Ectodermal cell (in vitro differentiated cells): Measurements from ENCODE around the gene COL9A2. TPM values are rescaled to one million over a fixed set of nuclear protein-coding genes. Genes with fewer than 3 reads are reported as not detected.

Experiments
- H3K27ac ChIP-seq: 2 replicates; pipeline ENCODE4 v1.7.0; 2013; ENCODE audit warnings: mild to moderate bottlenecking, low read depth, low read length; ENCODE audit not compliant: insufficient read depth, poor library complexity, severe bottlenecking
- H3K27me3 ChIP-seq: 2 replicates; pipeline ENCODE4 v1.7.0; 2013; ENCODE audit warnings: mild to moderate bottlenecking, low read length; ENCODE audit not compliant: insufficient read depth, control insufficient read depth, poor library complexity, severe bottlenecking
- H3K36me3 ChIP-seq: one replicate; pipeline ENCODE4 v1.7.0; 2013; ENCODE audit warnings: low read length; ENCODE audit not compliant: control insufficient read depth, insufficient read depth
- H3K4me1 ChIP-seq: one replicate; pipeline ENCODE4 v1.7.0; 2013; ENCODE audit warnings: low read length; ENCODE audit not compliant: control insufficient read depth, insufficient read depth
- H3K4me3 ChIP-seq: 2 replicates; pipeline ENCODE4 v1.7.0; 2013; ENCODE audit warnings: low read depth, low read length, control low read depth; ENCODE audit not compliant: insufficient read depth
- H3K9me3 ChIP-seq: 2 replicates; pipeline ENCODE4 v1.7.0; 2013; ENCODE audit warnings: mild to moderate bottlenecking, low read length, moderate library complexity; ENCODE audit not compliant: control insufficient read depth
- WGBS, 2 experiments: methylation state at CpG; one replicate each; pipeline ENCODE4 v1.1.7; 2013; ENCODE audit warnings: missing lambda C conversion rate in 2 of 2; 5-methylcytosine and 5-hydroxymethylcytosine counted together
- polyA plus RNA-seq, 4 experiments: library from polyadenylated mRNA; stranded (reverse); fragments of 50-300 nt; gene quantifications; one replicate each; pipeline ENCODE4 v1.2.3, GENCODE V29; 2013

COL9A2 gene
- 16.1 TPM for polyA plus RNA-seq (2013, experiment 1 of 4)
- 21.8 TPM for polyA plus RNA-seq (2013, experiment 2 of 4)
- polyA plus RNA-seq (2013, experiment 3 of 4) = 16.4 TPM
- polyA plus RNA-seq (2013, experiment 4 of 4) = 20.9 TPM

DNA sequence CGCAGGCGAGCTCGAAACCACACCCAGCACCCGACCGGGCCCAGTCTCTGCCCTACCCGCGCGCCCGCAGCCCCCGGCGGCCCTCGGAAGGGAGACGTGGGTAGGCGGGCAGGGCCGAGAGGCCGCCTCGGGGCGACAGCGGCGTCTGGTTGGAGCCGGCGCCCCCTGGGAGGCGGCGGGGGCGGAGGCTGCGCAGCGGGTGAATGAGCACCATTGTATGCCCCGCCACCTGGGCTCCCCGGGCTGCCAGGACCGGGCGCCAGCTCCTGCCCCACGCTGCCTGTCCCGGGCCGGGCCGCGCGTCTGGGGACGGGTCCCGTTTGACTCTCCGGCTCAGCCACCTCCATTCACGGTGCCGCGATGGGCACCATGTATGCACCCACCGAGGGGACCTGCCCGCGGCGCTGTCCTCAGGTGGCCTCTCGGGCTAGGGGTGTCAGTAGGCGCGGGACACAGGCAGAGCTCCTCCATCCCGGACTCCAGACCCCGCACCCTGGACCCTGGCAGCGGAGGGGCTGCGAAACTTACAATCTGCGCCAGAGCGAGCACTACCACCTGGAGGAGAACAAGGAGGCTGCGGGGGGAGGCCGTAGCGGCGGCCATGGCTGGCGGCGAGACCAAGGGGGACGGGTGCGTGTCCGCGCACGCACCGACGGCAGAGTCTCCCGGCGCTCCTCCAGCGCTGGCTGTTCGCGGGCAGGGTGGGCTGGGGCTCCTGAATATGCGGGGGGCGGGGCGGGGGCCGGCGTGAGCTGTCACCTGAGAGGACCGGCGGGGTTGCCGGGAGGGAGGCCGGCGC is at the start of gene COL9A2:
Gene COL9A2, minus strand, starts transcription at position 692 of the 799 bp plus-strand sequence. Its CDS starts 89 bp downstream, at position 603.
- H3K4me1 ChIP-seq = peaks cover 19% of the 10 kb centered on the region
- H3K27ac ChIP-seq = no peak within 1 kb of the TSS
- no peaks in the 10 kb centered on the region for H3K9me3 ChIP-seq
- H3K27me3 ChIP-seq = peaks cover 39% of the 10 kb centered on the region
- WGBS, 2 experiments = 2% methylated on average over 84 of the region's 84 CpGs
- peak within 1 kb of the TSS; percentile 45 for H3K4me3 ChIP-seq
- no peaks in the 10 kb centered on the region for H3K36me3 ChIP-seq

- no peak overlapping the region for H3K4me3 ChIP-seq
- no peak overlapping the region for H3K27ac ChIP-seq
- H3K27me3 ChIP-seq = no peaks in the 10 kb centered on the region
- no peaks in the 10 kb centered on the region for H3K4me1 ChIP-seq
- H3K9me3 ChIP-seq = no peaks in the 10 kb centered on the region
- 18 to 19% methylated on average over 2 of the region's 2 CpGs for WGBS, 2 experiments
- no peaks in the 10 kb centered on the region for H3K36me3 ChIP-seq
These were observed 46.6 kb upstream of the COL9A2 start for GRCh38 chr1:40363721-40364120.

DNA sequence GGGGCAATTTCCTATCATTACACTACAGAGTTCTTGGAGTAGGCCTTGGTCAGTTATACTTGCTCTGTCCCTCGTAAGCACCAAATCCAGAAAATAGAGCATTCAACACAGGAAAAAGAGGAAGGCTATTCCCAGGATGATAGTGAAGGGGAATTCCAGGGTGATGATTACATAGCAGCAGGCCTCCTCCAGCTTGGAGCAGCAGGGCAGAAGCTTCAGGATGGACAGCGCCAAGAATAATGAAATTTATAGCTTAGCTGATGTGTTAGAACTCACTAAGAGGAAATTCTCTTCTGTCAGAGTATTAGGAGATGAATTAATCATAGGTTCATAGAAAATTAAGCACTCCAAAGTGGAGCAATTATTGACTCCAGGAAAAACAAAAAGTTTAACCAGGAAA is 45.6 kb upstream of the COL9A2 start:
- H3K4me3 ChIP-seq = no peak overlapping the region
- no peaks in the 10 kb centered on the region for H3K27me3 ChIP-seq
- 80 to 81% methylated on average over 2 of the region's 2 CpGs for WGBS, 2 experiments
- H3K9me3 ChIP-seq = no peaks in the 10 kb centered on the region
- H3K36me3 ChIP-seq = no peaks in the 10 kb centered on the region
- H3K27ac ChIP-seq = no peak overlapping the region
- no peaks in the 10 kb centered on the region for H3K4me1 ChIP-seq

GRCh38 chr1:40362199-40362598 is 45.1 kb upstream of the COL9A2 start:
- no peaks in the 10 kb centered on the region for H3K27me3 ChIP-seq
- H3K36me3 ChIP-seq = no peaks in the 10 kb centered on the region
- 89 to 90% methylated on average over 2 of the region's 2 CpGs for WGBS, 2 experiments
- no peaks in the 10 kb centered on the region for H3K4me1 ChIP-seq
- no peaks in the 10 kb centered on the region for H3K9me3 ChIP-seq
- no peak overlapping the region for H3K4me3 ChIP-seq
- H3K27ac ChIP-seq = no peak overlapping the region

DNA sequence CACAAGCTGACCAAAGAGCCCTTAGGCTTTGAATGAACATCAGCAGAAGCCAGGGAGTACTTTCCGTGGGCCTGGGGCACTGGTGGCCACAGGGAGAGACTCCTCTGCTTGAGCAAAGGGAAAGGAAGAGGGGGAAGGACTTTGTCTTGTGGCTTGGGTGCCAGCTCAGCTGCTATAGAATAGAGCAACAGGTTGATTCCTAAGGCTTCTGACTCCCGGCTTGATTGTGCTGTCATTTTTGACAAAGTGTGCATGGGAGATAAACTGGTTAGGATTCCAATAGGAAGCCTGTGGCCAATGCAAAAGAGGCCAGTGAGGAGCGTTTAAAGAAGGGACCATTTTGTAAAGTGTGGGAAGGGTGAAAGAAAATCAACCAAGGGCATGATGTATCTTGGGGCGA is 44.6 kb upstream of the COL9A2 start:
- Histone ChIP-seq H3K4me3 (no peak overlapping the region), H3K36me3 (no peaks in the 10 kb centered on the region), H3K27ac (no peak overlapping the region), H3K9me3 (no peaks in the 10 kb centered on the region), H3K27me3 (no peaks in the 10 kb centered on the region), H3K4me1 (no peaks in the 10 kb centered on the region)
- WGBS, 2 experiments = 92 to 93% methylated on average over 4 of the region's 4 CpGs

DNA sequence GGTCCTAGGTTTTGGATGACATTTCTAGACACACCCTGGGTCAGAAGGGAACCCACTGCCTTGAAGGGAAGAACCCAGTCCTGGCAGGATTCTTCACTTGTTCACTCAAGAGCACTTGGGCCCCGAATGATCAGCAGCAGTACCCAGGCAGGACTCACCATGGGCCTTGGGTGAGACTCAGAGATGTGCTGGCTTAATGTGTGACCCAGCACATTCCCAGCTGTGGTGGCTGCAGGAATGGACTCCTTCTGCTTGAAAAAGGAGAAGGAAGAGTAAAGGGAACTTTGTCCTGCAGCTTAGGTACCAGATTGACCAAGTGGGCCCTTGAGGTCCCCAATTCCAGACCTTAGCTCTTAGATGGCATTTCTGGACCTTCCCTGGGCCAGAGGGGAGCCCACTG is 44.1 kb upstream of the COL9A2 start:
- WGBS, 2 experiments = 97 to 98% methylated on average over 1 of the region's 1 CpG

DNA sequence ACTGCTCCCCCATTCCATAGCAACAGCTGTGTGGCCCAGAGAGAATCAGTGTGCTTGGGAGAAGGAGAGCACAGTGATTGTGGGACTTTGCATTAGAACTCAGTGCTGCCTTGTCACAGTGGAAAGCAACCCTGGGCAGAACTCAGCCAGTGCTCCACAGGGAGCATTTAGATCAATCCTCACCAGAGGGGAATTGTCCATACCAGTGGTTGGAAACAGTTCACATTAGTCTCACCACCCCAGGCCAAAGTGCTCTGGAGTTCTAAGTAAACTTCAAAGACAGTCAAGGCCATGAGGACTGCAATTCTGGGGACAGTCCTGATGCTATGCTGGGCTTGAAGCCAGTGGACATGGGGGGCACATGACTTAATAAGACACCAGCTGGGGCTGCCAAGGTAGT is 43.5 kb upstream of the COL9A2 start:
- H3K36me3 ChIP-seq = no peaks in the 10 kb centered on the region
- no peaks in the 10 kb centered on the region for H3K27me3 ChIP-seq
- no peak overlapping the region for H3K27ac ChIP-seq
- H3K4me1 ChIP-seq = no peaks in the 10 kb centered on the region
- H3K9me3 ChIP-seq = no peaks in the 10 kb centered on the region
- H3K4me3 ChIP-seq = no peak overlapping the region

More for the DNA sequence above, 44.1 kb upstream of the COL9A2 start:
- Histone ChIP-seq H3K36me3 (no peaks in the 10 kb centered on the region), H3K9me3 (no peaks in the 10 kb centered on the region), H3K27me3 (no peaks in the 10 kb centered on the region), H3K4me3 (no peak overlapping the region), H3K27ac (no peak overlapping the region), H3K4me1 (no peaks in the 10 kb centered on the region)

DNA sequence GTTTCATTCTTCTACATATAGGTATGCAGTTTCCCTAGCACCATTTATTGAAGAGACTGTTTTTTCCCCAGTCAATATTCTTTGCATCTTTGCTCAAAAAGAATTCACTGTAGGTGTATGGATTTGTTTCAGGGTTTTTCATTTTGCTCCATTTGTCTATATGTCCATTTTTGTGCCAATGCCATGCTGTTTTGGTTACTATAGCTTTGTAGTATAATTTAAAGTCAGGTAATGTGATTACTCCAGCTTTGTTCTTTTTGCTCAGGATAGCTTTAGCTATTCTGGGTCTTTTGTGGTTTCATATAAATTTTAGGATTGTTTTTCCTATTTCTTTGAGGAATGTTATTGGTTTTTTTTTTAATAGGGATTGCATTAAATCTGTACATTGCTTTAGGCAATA is 40.5 kb upstream of the COL9A2 start:
- H3K9me3 ChIP-seq = no peaks in the 10 kb centered on the region
- H3K36me3 ChIP-seq = no peaks in the 10 kb centered on the region
- no peaks in the 10 kb centered on the region for H3K4me1 ChIP-seq
- no peak overlapping the region for H3K4me3 ChIP-seq
- no peak overlapping the region for H3K27ac ChIP-seq
- no peaks in the 10 kb centered on the region for H3K27me3 ChIP-seq

DNA sequence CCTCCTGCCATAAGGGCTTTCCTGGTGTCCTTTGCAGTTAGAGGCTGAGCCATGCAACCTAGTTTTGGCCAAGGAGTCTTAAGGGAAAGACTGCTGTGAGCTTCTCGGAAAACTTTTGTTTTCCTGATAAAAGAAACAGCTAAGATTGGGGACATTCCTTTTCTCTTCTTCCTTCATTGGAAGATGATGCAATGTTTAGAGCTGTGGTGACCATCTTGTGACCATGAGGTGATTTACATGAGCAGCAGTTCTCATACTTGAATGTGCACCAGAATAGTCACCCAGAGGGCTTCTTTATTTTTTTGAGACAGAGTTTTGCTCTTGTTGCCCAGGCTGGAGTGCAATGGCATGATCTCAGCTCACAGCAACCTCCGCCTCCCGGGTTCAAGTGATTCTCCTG is 36.0 kb upstream of the COL9A2 start:
- WGBS, 2 experiments = 85 to 97% methylated on average over 3 of the region's 3 CpGs
- Histone ChIP-seq H3K9me3 (no peaks in the 10 kb centered on the region), H3K36me3 (no peaks in the 10 kb centered on the region), H3K4me3 (no peak overlapping the region), H3K27ac (no peak overlapping the region), H3K27me3 (no peaks in the 10 kb centered on the region), H3K4me1 (no peaks in the 10 kb centered on the region)

DNA sequence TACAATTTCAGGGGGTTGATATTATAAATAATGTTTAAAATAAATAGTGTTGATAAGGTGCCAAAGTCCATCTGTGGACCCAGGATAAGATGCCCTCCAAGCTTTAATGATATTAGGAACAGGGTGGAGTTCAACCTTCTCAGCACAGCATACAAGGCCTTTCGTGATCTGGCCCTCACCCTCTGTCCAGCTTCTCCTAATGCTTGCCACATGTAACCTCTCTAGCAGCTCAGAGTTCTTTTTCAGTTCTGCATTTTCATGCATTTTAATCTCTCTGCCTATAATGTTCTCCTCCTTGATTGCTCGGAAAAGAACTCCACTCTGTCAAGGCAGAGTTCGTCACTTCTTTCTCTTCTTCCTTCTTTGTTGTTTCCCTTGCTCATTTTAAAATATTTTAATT is 35.0 kb upstream of the COL9A2 start:
- Histone ChIP-seq H3K4me1 (no peaks in the 10 kb centered on the region), H3K9me3 (no peaks in the 10 kb centered on the region), H3K4me3 (no peak overlapping the region), H3K27me3 (no peaks in the 10 kb centered on the region), H3K36me3 (no peaks in the 10 kb centered on the region), H3K27ac (no peak overlapping the region)
- WGBS, 2 experiments = 88 to 91% methylated on average over 3 of the region's 3 CpGs
